Measurements from ENCODE around the gene DYNLL2.
"Not testable (repeated sequence)": the region's sequence is repeated elsewhere in the genome, so short reads cannot be mapped to it uniquely, and the experiment has no call there.

The DYNLL2 gene

GRCh38 chr17:58101898-58102297, 18.7 kb downstream of the DYNLL2 start:
- not testable (repeated sequence) for DNase-seq (ENCODE audit: low read depth in 2 of 2)

- DNase-seq (ENCODE audit: low read depth in 2 of 2), result no peak
Observed at GRCh38 chr17:58105093-58105492, 21.9 kb downstream of the DYNLL2 start.

- DNase-seq (ENCODE audit: low read depth in 2 of 2), result no peak
Observed at GRCh38 chr17:58107306-58107705, 24.1 kb downstream of the DYNLL2 start.

- DNase-seq (ENCODE audit: low read depth in 2 of 2), result no peak
Observed at GRCh38 chr17:58109197-58109596, 26.0 kb downstream of the DYNLL2 start.

GRCh38 chr17:58110012-58110411, 26.8 kb downstream of the DYNLL2 start:
- no peak for DNase-seq (ENCODE audit: low read depth in 2 of 2)

GRCh38 chr17:58111676-58112075, 28.5 kb downstream of the DYNLL2 start:
- no peak for DNase-seq (ENCODE audit: low read depth in 2 of 2)

- peak; percentile 50 to 74 for DNase-seq (ENCODE audit: low read depth in 2 of 2)
Observed at GRCh38 chr17:58112970-58113631, 29.9 kb downstream of the DYNLL2 start.

- no peak for DNase-seq (ENCODE audit: low read depth in 2 of 2)
Observed at GRCh38 chr17:58113947-58114346, 30.7 kb downstream of the DYNLL2 start.

- no peak for DNase-seq (ENCODE audit: low read depth in 2 of 2)
Observed at GRCh38 chr17:58117382-58117781, 34.2 kb downstream of the DYNLL2 start.

- DNase-seq (ENCODE audit: low read depth in 2 of 2), result no peak
Observed at GRCh38 chr17:58119491-58119890, 36.3 kb downstream of the DYNLL2 start.

- DNase-seq (ENCODE audit: low read depth in 2 of 2), result peak in 1 of 2 donors; percentile 3
Observed at GRCh38 chr17:58120195-58120822, 37.1 kb downstream of the DYNLL2 start.

- no peak for DNase-seq (ENCODE audit: low read depth in 2 of 2)
Observed at GRCh38 chr17:58121925-58122324, 38.7 kb downstream of the DYNLL2 start.

- no peak for DNase-seq (ENCODE audit: low read depth in 2 of 2)
Observed at GRCh38 chr17:58127846-58128245, 44.6 kb downstream of the DYNLL2 start.

- not testable (repeated sequence) for DNase-seq (ENCODE audit: low read depth in 2 of 2)
Observed at GRCh38 chr17:58132697-58133096, 49.5 kb downstream of the DYNLL2 start.

GRCh38 chr17:58136669-58137279, 53.6 kb downstream of the DYNLL2 start:
- no peak for DNase-seq (ENCODE audit: low read depth in 2 of 2)

- no peak for DNase-seq (ENCODE audit: low read depth in 2 of 2)
Observed at GRCh38 chr17:58141505-58141904, 58.3 kb downstream of the DYNLL2 start.

- DNase-seq (ENCODE audit: low read depth in 2 of 2), result not testable (repeated sequence)
Observed at GRCh38 chr17:58143335-58143734, 60.1 kb downstream of the DYNLL2 start.

GRCh38 chr17:58144801-58145200, 61.6 kb downstream of the DYNLL2 start:
- DNase-seq (ENCODE audit: low read depth in 2 of 2), result no peak
